Activated T-helper 1 cell treated with anti-CD3 and anti-CD28 coated beads, Interleukin-12 subunit alpha, Interleukin-12 subunit beta, Interleukin-2, Interleukin-4 antibody, amounts not matched to agents 30 ng/mL and 10 ng/mL and 1 ng/mL, durations not matched to agents 14 hours and 24 hours and 36 hours (primary cell): ENCODE measurements around the gene XAGE1A. TPM values are rescaled to one million over a fixed set of nuclear protein-coding genes. Genes with fewer than 3 reads are reported as not detected.
"Not testable (repeated sequence)": the region's sequence is repeated elsewhere in the genome, so short reads cannot be mapped to it uniquely, and the experiment has no call there.

ENCODE experiments used
- DNase-seq: peaks from one replicate; pipeline ENCODE4 v3.0.0; 2021; ENCODE audit warnings: low spot score
- H3K27ac Mint-ChIP-seq: one replicate; pipeline ENCODE4 v1.8.0; 2021; ENCODE audit warnings: mild to moderate bottlenecking, mixed read lengths
- H3K27me3 Mint-ChIP-seq: one replicate; pipeline ENCODE4 v1.8.0; 2022; ENCODE audit warnings: mild to moderate bottlenecking, moderate library complexity, mixed read lengths; ENCODE audit not compliant: insufficient read depth
- H3K36me3 Mint-ChIP-seq: one replicate; pipeline ENCODE4 v1.8.0; 2021; ENCODE audit warnings: low read depth, mixed read lengths
- H3K4me1 Mint-ChIP-seq: one replicate; pipeline ENCODE4 v1.8.0; 2021; ENCODE audit warnings: low read depth, mixed read lengths
- H3K4me3 Mint-ChIP-seq: one replicate; pipeline ENCODE4 v1.8.0; 2021; ENCODE audit warnings: mild to moderate bottlenecking, moderate library complexity, mixed read lengths
- H3K9me3 Mint-ChIP-seq: one replicate; pipeline ENCODE4 v1.8.0; 2021; ENCODE audit warnings: mixed read lengths
- intact Hi-C: fragments of 100-400 bp; cut with micrococcal nuclease; formaldehyde crosslinking; loops from one replicate; pipeline ENCODE4 v1.15.1; 2024
- total RNA-seq: library from RNA; stranded (reverse); gene quantifications from 2 replicates; pipeline ENCODE4 v1.2.3, GENCODE V29; 2022

The XAGE1A gene
- total RNA-seq, result not detected in 2 replicates

- H3K27me3 Mint-ChIP-seq, H3K4me1 Mint-ChIP-seq, H3K27ac Mint-ChIP-seq, H3K4me3 Mint-ChIP-seq, H3K36me3 Mint-ChIP-seq, DNase-seq, intact Hi-C loops, H3K9me3 Mint-ChIP-seq: not testable (repeated sequence)
Observed at GRCh38 chrX:52495545-52496418, at the start of gene XAGE1A. Gene XAGE1A (plus strand): TSS chrX:52495808. CDS start chrX:52497362, 1,554 bp downstream.

- H3K27me3 Mint-ChIP-seq, H3K4me3 Mint-ChIP-seq, DNase-seq, H3K4me1 Mint-ChIP-seq, H3K36me3 Mint-ChIP-seq, H3K27ac Mint-ChIP-seq, intact Hi-C loops, H3K9me3 Mint-ChIP-seq: not testable (repeated sequence)
Observed at GRCh38 chrX:52452031-52452430, 43.6 kb upstream of the XAGE1A start.

- H3K4me1 Mint-ChIP-seq, H3K4me3 Mint-ChIP-seq, H3K27ac Mint-ChIP-seq, H3K9me3 Mint-ChIP-seq, intact Hi-C loops, H3K36me3 Mint-ChIP-seq, H3K27me3 Mint-ChIP-seq, DNase-seq: not testable (repeated sequence)
Observed at GRCh38 chrX:52471301-52471700, 24.3 kb upstream of the XAGE1A start.

- intact Hi-C loops, H3K4me1 Mint-ChIP-seq, H3K36me3 Mint-ChIP-seq, H3K27ac Mint-ChIP-seq, H3K27me3 Mint-ChIP-seq, DNase-seq, H3K9me3 Mint-ChIP-seq, H3K4me3 Mint-ChIP-seq: not testable (repeated sequence)
Observed at GRCh38 chrX:52496419-52496772, 788 bp downstream of the XAGE1A start.

- H3K4me1 Mint-ChIP-seq, intact Hi-C loops, H3K27me3 Mint-ChIP-seq, H3K9me3 Mint-ChIP-seq, H3K36me3 Mint-ChIP-seq, H3K27ac Mint-ChIP-seq, H3K4me3 Mint-ChIP-seq, DNase-seq: not testable (repeated sequence)
Observed at GRCh38 chrX:52501362-52501761, 5.8 kb downstream of the XAGE1A start.

GRCh38 chrX:52504551-52504950 lies 8.9 kb downstream of the XAGE1A start:
- Mint-ChIP-seq H3K27ac (no peak overlapping the region), H3K4me3 (no peak overlapping the region), H3K27me3 (no peaks in the 10 kb centered on the region), H3K4me1 (no peaks in the 10 kb centered on the region), H3K36me3 (no peaks in the 10 kb centered on the region), H3K9me3 (no peaks in the 10 kb centered on the region)
- no peak for DNase-seq
- intact Hi-C loops, result no loop called here

GRCh38 chrX:52507331-52507730 lies 11.7 kb downstream of the XAGE1A start:
- intact Hi-C loops, result no loop called here
- Mint-ChIP-seq H3K27me3 (no peaks in the 10 kb centered on the region), H3K4me3 (no peak overlapping the region), H3K4me1 (no peaks in the 10 kb centered on the region), H3K36me3 (no peaks in the 10 kb centered on the region), H3K27ac (no peak overlapping the region), H3K9me3 (no peaks in the 10 kb centered on the region)
- DNase-seq, result no peak

GRCh38 chrX:52509916-52510315 lies 14.3 kb downstream of the XAGE1A start:
- no peaks in the 10 kb centered on the region for H3K4me1 Mint-ChIP-seq
- intact Hi-C loops, result no loop called here
- H3K9me3 Mint-ChIP-seq, result no peaks in the 10 kb centered on the region
- no peak overlapping the region for H3K4me3 Mint-ChIP-seq
- DNase-seq, result no peak
- no peaks in the 10 kb centered on the region for H3K36me3 Mint-ChIP-seq
- H3K27me3 Mint-ChIP-seq, result no peaks in the 10 kb centered on the region
- H3K27ac Mint-ChIP-seq, result no peak overlapping the region

- H3K27me3 Mint-ChIP-seq, H3K4me3 Mint-ChIP-seq, H3K36me3 Mint-ChIP-seq, H3K4me1 Mint-ChIP-seq, H3K27ac Mint-ChIP-seq, H3K9me3 Mint-ChIP-seq, DNase-seq, intact Hi-C loops: not testable (repeated sequence)
Observed at GRCh38 chrX:52511126-52511525, 15.5 kb downstream of the XAGE1A start.

- H3K27me3 Mint-ChIP-seq, H3K4me3 Mint-ChIP-seq, H3K36me3 Mint-ChIP-seq: not testable (repeated sequence)
Observed at GRCh38 chrX:52516110-52516986, 20.7 kb downstream of the XAGE1A start.

GRCh38 chrX:52516987-52517325 lies 21.3 kb downstream of the XAGE1A start, which contains the start of gene XAGE1B:
Gene XAGE1B (minus strand): TSS chrX:52517063. CDS start chrX:52515527, 1,536 bp downstream.
- H3K9me3 Mint-ChIP-seq, H3K4me1 Mint-ChIP-seq, H3K27me3 Mint-ChIP-seq, H3K4me3 Mint-ChIP-seq, H3K36me3 Mint-ChIP-seq, intact Hi-C loops, H3K27ac Mint-ChIP-seq, DNase-seq: not testable (repeated sequence)

More at GRCh38 chrX:52516110-52516986, 20.7 kb downstream of the XAGE1A start:
- DNase-seq, H3K27ac Mint-ChIP-seq, intact Hi-C loops, H3K4me1 Mint-ChIP-seq, H3K9me3 Mint-ChIP-seq: not testable (repeated sequence)

GRCh38 chrX:52541051-52541450 lies 45.4 kb downstream of the XAGE1A start:
- DNase-seq, H3K36me3 Mint-ChIP-seq, intact Hi-C loops, H3K27ac Mint-ChIP-seq, H3K9me3 Mint-ChIP-seq, H3K4me1 Mint-ChIP-seq, H3K4me3 Mint-ChIP-seq, H3K27me3 Mint-ChIP-seq: not testable (repeated sequence)

GRCh38 chrX:52542311-52542710 lies 46.7 kb downstream of the XAGE1A start:
- intact Hi-C loops, result no loop called here
- no peaks in the 10 kb centered on the region for H3K36me3 Mint-ChIP-seq

More at GRCh38 chrX:52542311-52542710, 46.7 kb downstream of the XAGE1A start:
- Mint-ChIP-seq H3K27me3 (no peaks in the 10 kb centered on the region), H3K27ac (no peak overlapping the region), H3K4me3 (no peak overlapping the region), H3K9me3 (no peaks in the 10 kb centered on the region), H3K4me1 (no peaks in the 10 kb centered on the region)
- no peak for DNase-seq
